Posterior vena cava (tissue), 2 donors: Measurements from ENCODE around the gene PROK1. TPM values are rescaled to one million over a fixed set of nuclear protein-coding genes. Genes with fewer than 3 reads are reported as not detected.
A peak's percentile ranks its signal among the peaks of the same experiment; 100 is the strongest.

Source experiments
- DNase-seq: peaks from one replicate; pipeline ENCODE4 v3.0.0-alpha.2; 2020; ENCODE audit warnings: low spot score
- intact Hi-C, 2 donors: fragments of 100-400 bp; cut with DNase I; formaldehyde crosslinking; loops; one replicate each; pipeline versions ENCODE4 v1.14.1 to v1.14.2; 2022 to 2023
- total RNA-seq, 2 donors: library from RNA; stranded (reverse); fragmentation: NEBNext Ultra II Directional; extraction: Animal tissue kit (Norgen Biotek cat#: 25700); gene quantifications; one replicate each; pipeline ENCODE4 v1.2.1, GENCODE V29; 2021
- donor health status: DM: yes; HTN: yes; CAD: no.
- donor health status: DM: yes; HTN: yes; CAD: no.

Gene PROK1
- total RNA-seq, 2 donors from 2014 or later: 0.32 TPM; not detected in 1

- intact Hi-C loops: no loop called here
These were observed 29.6 kb downstream of the PROK1 start for GRCh38 chr1:110480356-110481096.

GRCh38 chr1:110481968-110482623, 31.1 kb downstream of the PROK1 start:
- intact Hi-C loops: no loop called here
- no peak for DNase-seq

More at GRCh38 chr1:110480356-110481096, 29.6 kb downstream of the PROK1 start:
- DNase-seq: no peak

GRCh38 chr1:110482662-110483307, 31.8 kb downstream of the PROK1 start:
- no peak for DNase-seq
- intact Hi-C loops: no loop called here

GRCh38 chr1:110483308-110483685, 32.3 kb downstream of the PROK1 start:
- no peak for DNase-seq
- intact Hi-C loops: no loop called here

GRCh38 chr1:110484801-110485200, 33.9 kb downstream of the PROK1 start:
- DNase-seq: peak; percentile 66
- intact Hi-C loops: no loop called here

- DNase-seq: peak; percentile 16
- intact Hi-C loops: no loop called here
These were observed 34.8 kb downstream of the PROK1 start for GRCh38 chr1:110485725-110486124.

- no peak for DNase-seq
- intact Hi-C loops: no loop called here
These were observed 36.8 kb downstream of the PROK1 start for GRCh38 chr1:110487726-110488125.

GRCh38 chr1:110488161-110488560, 37.2 kb downstream of the PROK1 start:
- no peak for DNase-seq
- intact Hi-C loops: no loop called here

- no peak for DNase-seq
- intact Hi-C loops: no loop called here
These were observed 37.9 kb downstream of the PROK1 start for GRCh38 chr1:110488867-110489266.

GRCh38 chr1:110489406-110489805, 38.5 kb downstream of the PROK1 start:
- DNase-seq: no peak
- intact Hi-C loops: no loop called here

GRCh38 chr1:110489973-110490542, 39.1 kb downstream of the PROK1 start:
- no peak for DNase-seq
- intact Hi-C loops: loop anchor here in 1 of 2 donors (10.0 kb wide), 1 partner anchor 285 kb away; no protein-coding TSS in a partner anchor

GRCh38 chr1:110490791-110491451, 40.0 kb downstream of the PROK1 start:
- intact Hi-C loops: loop anchor here in 1 of 2 donors (10.0 kb wide), 1 partner anchor 286 kb away; no protein-coding TSS in a partner anchor
- no peak for DNase-seq

GRCh38 chr1:110492573-110492972, 41.6 kb downstream of the PROK1 start:
- intact Hi-C loops: loop anchor here in 1 of 2 donors (10.0 kb wide), 1 partner anchor 288 kb away; no protein-coding TSS in a partner anchor
- DNase-seq: peak; percentile 37

- intact Hi-C loops: loop anchor here in 1 of 2 donors (10.0 kb wide), 1 partner anchor 288 kb away; no protein-coding TSS in a partner anchor
- peak; percentile 11 for DNase-seq
These were observed 42.2 kb downstream of the PROK1 start for GRCh38 chr1:110493059-110493699.

- intact Hi-C loops: loop anchor here in 1 of 2 donors (10.0 kb wide), 1 partner anchor 289 kb away; no protein-coding TSS in a partner anchor
- no peak for DNase-seq
These were observed 43.1 kb downstream of the PROK1 start for GRCh38 chr1:110494036-110494435.

- no peak for DNase-seq
- intact Hi-C loops: loop anchor here in 1 of 2 donors (10.0 kb wide), 1 partner anchor 290 kb away; no protein-coding TSS in a partner anchor
These were observed 43.8 kb downstream of the PROK1 start for GRCh38 chr1:110494522-110495406.

- DNase-seq: peak; percentile 91
- intact Hi-C loops: loop anchor here in 1 of 2 donors (10.0 kb wide), 1 partner anchor 291 kb away; no protein-coding TSS in a partner anchor
These were observed 45.1 kb downstream of the PROK1 start for GRCh38 chr1:110495926-110496600.
